Colonic mucosa (tissue), 2 donors: Measurements from ENCODE around the gene PABPC1L2B. TPM values are rescaled to one million over a fixed set of nuclear protein-coding genes. Genes with fewer than 3 reads are reported as not detected.

Experiments
- total RNA-seq, 2 donors: library from RNA; stranded (reverse); fragmentation: NEBNext Ultra II Directional in 1 of 2; extraction: Animal tissue kit (Norgen Biotek cat#: 25700) in 1 of 2; gene quantifications; one replicate each; pipeline ENCODE4 v1.2.1, GENCODE V29; 2021
- donor health status: DM: no; HTN: no; CAD: no.
- donor health status: DM: no; HTN: no; CAD: no.

The PABPC1L2B gene
- total RNA-seq, 2 donors from 2014 or later: not detected

Other genes starting within 250 kb of the PABPC1L2B start
- under 1 TPM in 1 of 2 donors, not detected in 1; 0.58 TPM for gene DMRTC1B, start 226.0 kb upstream of the PABPC1L2B start, total RNA-seq
- gene FAM236B, start 220.3 kb upstream of the PABPC1L2B start, total RNA-seq: not detected
- not detected for gene FAM236D, start 194.7 kb upstream of the PABPC1L2B start, total RNA-seq
- gene FAM236C, start 90.3 kb upstream of the PABPC1L2B start, total RNA-seq: not detected
- not detected for gene FAM236A, start 64.7 kb upstream of the PABPC1L2B start, total RNA-seq
- under 1 TPM in 1 of 2 donors, not detected in 1; 0.27 TPM for gene DMRTC1, start 59.1 kb upstream of the PABPC1L2B start, total RNA-seq
- gene PABPC1L2A, start 76.6 kb downstream of the PABPC1L2B start, total RNA-seq: not detected
- gene NAP1L2, start 211.9 kb downstream of the PABPC1L2B start, total RNA-seq: 1 to 10 TPM; 1.8 to 2.1 TPM